Omental fat pad (tissue), 4 donors: ENCODE results near the gene FMC1. TPM values are rescaled to one million over a fixed set of nuclear protein-coding genes. Genes with fewer than 3 reads are reported as not detected.

Experiments
- ATAC-seq: fragments of 150-250 bp; one replicate; pipeline ENCODE4 v1.9.1; 2016; ENCODE audit warnings: mild to moderate bottlenecking, moderate library complexity; ENCODE audit not compliant: low FRiP score
- DNase-seq: peaks from one replicate; pipeline ENCODE4 v3.0.0-alpha.2; 2019; ENCODE audit warnings: low spot score
- CTCF ChIP-seq, 3 donors: fragments of 450-650 bp; IDR thresholded peaks; one replicate each; pipeline ENCODE4 v1.5.1; 2016 to 2017; ENCODE audit warnings: antibody characterized with exemption in 3 of 3, mild to moderate bottlenecking in 3 of 3, moderate library complexity in 2 of 3
- small RNA-seq: library from RNA; depleted of rRNA; stranded (forward); fragments of <200 nt; gene quantifications from one replicate; pipeline ENCODE3, GENCODE V24; 2016
- total RNA-seq, 4 donors: library from RNA; depleted of rRNA; stranded (reverse); fragments of >200 nt; gene quantifications; one replicate each; pipeline ENCODE4 v1.1.0, GENCODE V29; 2016

The FMC1 gene
- total RNA-seq, 4 donors from 2014 or later, result 4.1 to 23.6 (median 13.7) TPM

DNA sequence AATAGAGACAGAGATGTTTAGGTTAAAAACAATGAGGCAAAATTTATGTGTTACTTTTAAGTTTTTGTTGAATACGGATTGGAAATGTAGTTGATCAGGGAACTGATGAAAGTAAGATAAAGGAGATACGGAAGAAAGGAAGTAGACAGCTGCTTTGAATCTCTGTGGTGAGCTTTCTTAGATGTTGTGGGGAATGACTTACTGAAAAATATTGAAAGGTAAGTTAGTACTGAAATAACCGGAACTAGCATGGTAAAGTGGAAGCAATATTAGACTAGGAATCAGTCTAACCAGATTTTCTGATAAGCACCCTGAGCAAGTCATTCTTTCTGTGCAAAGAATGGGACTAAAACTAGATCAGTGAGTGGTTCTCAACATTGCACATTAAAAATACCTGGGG, 53.4 kb downstream of the FMC1 start:
- no peak for TF ChIP-seq CTCF (IDR thresholded peaks at IDR 0.05)
- DNase-seq (no peak), ATAC-seq (no peak)

Small RNAs within 50 kb of the gene (small RNA-seq; reads per million reads assigned to genes)
- gene RNU6-206P, result not detected

Other genes starting within 250 kb of the FMC1 start
- gene ZC3HAV1, start 231.6 kb upstream of the FMC1 start, total RNA-seq, result 10 to 100 TPM; 31.3 to 58.8 (median 50.8) TPM
- 10 to 100 TPM in 2 of 4 donors, 1 to 10 TPM in 2; 7.8 to 18.0 (median 9.8) TPM for gene UBN2, start 110.1 kb upstream of the FMC1 start, total RNA-seq
- 10 to 100 TPM; 46.6 to 78.9 (median 61.1) TPM for gene LUC7L2, start 18.6 kb downstream of the FMC1 start, total RNA-seq
- gene KLRG2, start 142.3 kb downstream of the FMC1 start, total RNA-seq, result 1 to 10 TPM in 1 of 4 donors, not detected in 3; 2.4 TPM
- gene CLEC2L, start 182.3 kb downstream of the FMC1 start, total RNA-seq, result under 1 TPM in 1 of 4 donors, not detected in 3; 0.36 TPM